Prostate gland (tissue), 2 donors: ENCODE data around the gene GFI1B. TPM values are rescaled to one million over a fixed set of nuclear protein-coding genes. Genes with fewer than 3 reads are reported as not detected.
"Not testable (repeated sequence)": the region's sequence is repeated elsewhere in the genome, so short reads cannot be mapped to it uniquely, and the experiment has no call there.

ENCODE experiments used
- DNase-seq: peaks from one replicate; pipeline ENCODE4 v3.0.0-alpha.2; 2019; ENCODE audit warnings: low spot score
- H3K27ac ChIP-seq, 2 donors: fragments of 200-600 bp; sonication (generic); 2 replicates each; pipeline ENCODE4 v1.5.1; 2017 to 2019
- H3K27me3 ChIP-seq: fragments of 200-600 bp; sonication (generic); replicated peaks from 2 replicates; pipeline ENCODE4 v1.5.1; 2019; ENCODE audit not compliant: insufficient read depth
- H3K36me3 ChIP-seq, 2 donors: fragments of 200-600 bp; sonication (generic); 1 replicate in 1 of 2; 2 replicates in 1 of 2; pipeline versions ENCODE4 v1.5.1 to v1.8.1; 2017 to 2019
- H3K4me1 ChIP-seq: fragments of 200-600 bp; sonication (generic); replicated peaks from 2 replicates; pipeline ENCODE4 v1.5.1; 2019
- H3K4me3 ChIP-seq, 2 donors: fragments of 200-600 bp; sonication (generic); 2 replicates each; pipeline ENCODE4 v1.5.1; 2017 to 2019
- H3K9me3 ChIP-seq: fragments of 200-600 bp; sonication (generic); 2 replicates; pipeline ENCODE4 v1.5.1; 2017
- POLR2A ChIP-seq: fragments of 450-650 bp; IDR thresholded peaks from one replicate; pipeline ENCODE4 v1.6.1; 2016; ENCODE audit warnings: antibody characterized with exemption, mild to moderate bottlenecking
- POLR2AphosphoS5 ChIP-seq: sonication (generic); formaldehyde crosslinking; IDR thresholded peaks from one replicate; pipeline ENCODE4 v1.6.1; 2017; ENCODE audit warnings: antibody characterized with exemption
- WGBS: methylation state at CpG from one replicate; pipeline ENCODE4 v1.1.5; 2018; 5-methylcytosine and 5-hydroxymethylcytosine counted together
- intact Hi-C: fragments of 100-400 bp; cut with DNase I; formaldehyde crosslinking; loops from one replicate; pipeline ENCODE4 v1.14.2; 2022
- total RNA-seq, 2 donors: library from RNA; depleted of rRNA; stranded (reverse); fragments of >200 nt; gene quantifications; one replicate each; pipeline ENCODE4 v1.1.0, GENCODE V29; 2016
- TF ChIP-seq, protein P1 (sequence below), 4 experiments: fragments of 200-600 bp in 2 of 4; fragments of 450-650 bp in 2 of 4; sonication (generic) in 2 of 4; IDR thresholded peaks; 1 replicate in 3 of 4; 2 replicates in 1 of 4; pipeline ENCODE4 v1.5.1; 2016 to 2019; ENCODE audit warnings: antibody characterized with exemption in 4 of 4, mild to moderate bottlenecking in 2 of 4, moderate library complexity in 2 of 4

Gene GFI1B
- total RNA-seq, 2 donors from 2014 or later = 0.85 TPM; not detected in 1

DNA sequence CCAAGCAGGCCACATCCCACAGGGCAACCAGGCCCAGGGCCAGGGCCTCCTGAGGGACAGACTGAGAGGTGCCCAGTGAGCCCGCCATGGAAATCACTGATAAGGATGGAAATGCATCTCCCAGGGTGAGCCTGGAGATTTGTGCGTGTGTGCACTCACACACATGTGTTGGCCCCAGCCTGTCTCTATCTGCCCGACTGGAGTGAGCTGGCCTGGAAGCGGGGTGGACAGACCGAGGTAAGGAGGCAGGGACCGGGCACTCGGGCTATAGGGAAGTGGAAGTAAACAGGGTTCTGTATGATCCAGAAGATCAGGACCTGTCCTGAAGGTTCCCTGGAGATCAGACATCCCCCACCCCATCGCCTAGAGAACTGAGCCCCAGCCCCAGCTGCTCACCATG lies 17.4 kb downstream of the GFI1B start:
- DNase-seq = no peak
- no peak overlapping the region for H3K27ac ChIP-seq
- WGBS = 88% methylated on average over 8 of the region's 8 CpGs
- no peak overlapping the region for H3K4me3 ChIP-seq
- no peaks in the 10 kb centered on the region for H3K9me3 ChIP-seq
- H3K4me1 ChIP-seq = no peaks in the 10 kb centered on the region
- intact Hi-C loops = no loop called here
- peaks cover 2% of the 10 kb centered on the region for H3K27me3 ChIP-seq
- no peak for TF ChIP-seq POLR2A
- TF ChIP-seq, protein P1, sequence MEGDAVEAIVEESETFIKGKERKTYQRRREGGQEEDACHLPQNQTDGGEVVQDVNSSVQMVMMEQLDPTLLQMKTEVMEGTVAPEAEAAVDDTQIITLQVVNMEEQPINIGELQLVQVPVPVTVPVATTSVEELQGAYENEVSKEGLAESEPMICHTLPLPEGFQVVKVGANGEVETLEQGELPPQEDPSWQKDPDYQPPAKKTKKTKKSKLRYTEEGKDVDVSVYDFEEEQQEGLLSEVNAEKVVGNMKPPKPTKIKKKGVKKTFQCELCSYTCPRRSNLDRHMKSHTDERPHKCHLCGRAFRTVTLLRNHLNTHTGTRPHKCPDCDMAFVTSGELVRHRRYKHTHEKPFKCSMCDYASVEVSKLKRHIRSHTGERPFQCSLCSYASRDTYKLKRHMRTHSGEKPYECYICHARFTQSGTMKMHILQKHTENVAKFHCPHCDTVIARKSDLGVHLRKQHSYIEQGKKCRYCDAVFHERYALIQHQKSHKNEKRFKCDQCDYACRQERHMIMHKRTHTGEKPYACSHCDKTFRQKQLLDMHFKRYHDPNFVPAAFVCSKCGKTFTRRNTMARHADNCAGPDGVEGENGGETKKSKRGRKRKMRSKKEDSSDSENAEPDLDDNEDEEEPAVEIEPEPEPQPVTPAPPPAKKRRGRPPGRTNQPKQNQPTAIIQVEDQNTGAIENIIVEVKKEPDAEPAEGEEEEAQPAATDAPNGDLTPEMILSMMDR (IDR thresholded peaks at IDR 0.05) = no peak
- TF ChIP-seq POLR2AphosphoS5 = no peak
- no peaks in the 10 kb centered on the region for H3K36me3 ChIP-seq

DNA sequence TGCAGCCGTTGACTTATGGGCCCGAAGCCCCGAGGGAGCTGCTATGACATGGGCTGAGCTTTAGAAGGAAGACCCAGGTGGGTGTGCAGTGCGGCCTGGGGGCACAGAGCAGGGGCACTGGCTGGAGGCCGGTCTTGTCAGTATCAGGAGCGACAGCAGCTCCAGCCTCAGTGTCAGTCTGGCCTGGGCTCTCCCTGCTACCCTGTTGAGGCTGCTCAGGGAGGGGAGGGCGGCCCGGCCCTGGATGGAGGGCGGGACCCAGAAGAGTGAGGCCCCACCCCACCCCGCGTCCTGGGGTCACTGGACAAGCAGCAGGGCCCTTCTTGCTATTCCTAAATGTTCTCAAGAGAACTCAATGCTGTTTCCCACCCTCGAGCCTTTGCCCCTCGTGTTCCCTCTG lies 18.0 kb downstream of the GFI1B start:
- DNase-seq = no peak
- Histone ChIP-seq H3K27ac (no peak overlapping the region), H3K27me3 (peaks cover 2% of the 10 kb centered on the region), H3K4me3 (no peak overlapping the region), H3K9me3 (no peaks in the 10 kb centered on the region), H3K36me3 (no peaks in the 10 kb centered on the region), H3K4me1 (no peaks in the 10 kb centered on the region)
- 74% methylated on average over 13 of the region's 13 CpGs for WGBS
- TF ChIP-seq POLR2A (no peak), POLR2AphosphoS5 (no peak)
- TF ChIP-seq, protein P1 (IDR thresholded peaks at IDR 0.05) = no peak
- intact Hi-C loops = no loop called here

DNA sequence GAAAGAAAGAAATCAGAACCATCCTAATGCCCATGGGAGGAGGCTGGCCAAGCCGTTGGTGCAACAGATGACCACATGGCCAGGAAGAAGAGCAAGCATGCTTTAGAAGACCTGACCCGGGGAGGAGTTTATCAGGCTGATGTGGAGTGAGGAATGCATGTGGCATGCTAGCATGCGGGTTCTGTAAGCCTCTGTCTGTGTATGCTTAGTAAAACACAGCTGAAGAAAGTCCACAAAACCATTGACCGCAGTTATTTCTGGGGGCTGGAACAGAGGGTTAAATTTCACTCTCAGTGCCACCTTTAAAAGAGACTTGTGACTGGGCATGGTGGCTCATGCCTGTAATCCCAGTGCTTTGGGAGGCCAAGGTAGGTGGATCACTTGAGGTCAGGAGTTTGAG lies 19.1 kb downstream of the GFI1B start:
- DNase-seq = no peak
- no peaks in the 10 kb centered on the region for H3K36me3 ChIP-seq
- H3K4me1 ChIP-seq = no peaks in the 10 kb centered on the region
- H3K9me3 ChIP-seq = no peaks in the 10 kb centered on the region
- H3K27ac ChIP-seq = no peak overlapping the region
- intact Hi-C loops = no loop called here
- no peak overlapping the region for H3K4me3 ChIP-seq
- H3K27me3 ChIP-seq = peaks cover 2% of the 10 kb centered on the region
- 50% methylated on average over 4 of the region's 4 CpGs for WGBS
- TF ChIP-seq, protein P1 (IDR thresholded peaks at IDR 0.05) = no peak
- TF ChIP-seq POLR2AphosphoS5 (no peak), POLR2A (no peak)

DNA sequence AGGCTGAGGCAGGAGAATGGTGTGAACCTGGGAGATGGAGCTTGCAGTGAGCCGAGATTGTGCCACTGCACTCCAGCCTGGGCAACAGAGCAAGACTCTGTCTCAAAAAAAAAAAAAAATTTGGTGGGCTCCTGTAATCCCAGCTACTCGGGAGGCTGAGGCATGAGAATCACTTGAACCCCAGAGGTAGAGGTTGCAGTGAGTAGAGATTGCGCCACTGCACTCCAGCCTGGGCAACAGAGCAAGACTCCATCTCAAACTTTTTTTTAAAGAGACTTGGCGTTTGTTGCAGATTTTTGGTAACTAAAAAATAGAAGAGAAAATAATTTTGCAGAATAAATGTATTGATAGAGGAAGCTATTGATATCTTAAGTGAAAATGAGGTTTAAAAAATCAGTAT lies 19.7 kb downstream of the GFI1B start:
- H3K27me3 ChIP-seq, H3K27ac ChIP-seq, H3K4me1 ChIP-seq, H3K36me3 ChIP-seq, H3K4me3 ChIP-seq, H3K9me3 ChIP-seq, DNase-seq, intact Hi-C loops: not testable (repeated sequence)
- 82% methylated on average over 4 of the region's 4 CpGs for WGBS

DNA sequence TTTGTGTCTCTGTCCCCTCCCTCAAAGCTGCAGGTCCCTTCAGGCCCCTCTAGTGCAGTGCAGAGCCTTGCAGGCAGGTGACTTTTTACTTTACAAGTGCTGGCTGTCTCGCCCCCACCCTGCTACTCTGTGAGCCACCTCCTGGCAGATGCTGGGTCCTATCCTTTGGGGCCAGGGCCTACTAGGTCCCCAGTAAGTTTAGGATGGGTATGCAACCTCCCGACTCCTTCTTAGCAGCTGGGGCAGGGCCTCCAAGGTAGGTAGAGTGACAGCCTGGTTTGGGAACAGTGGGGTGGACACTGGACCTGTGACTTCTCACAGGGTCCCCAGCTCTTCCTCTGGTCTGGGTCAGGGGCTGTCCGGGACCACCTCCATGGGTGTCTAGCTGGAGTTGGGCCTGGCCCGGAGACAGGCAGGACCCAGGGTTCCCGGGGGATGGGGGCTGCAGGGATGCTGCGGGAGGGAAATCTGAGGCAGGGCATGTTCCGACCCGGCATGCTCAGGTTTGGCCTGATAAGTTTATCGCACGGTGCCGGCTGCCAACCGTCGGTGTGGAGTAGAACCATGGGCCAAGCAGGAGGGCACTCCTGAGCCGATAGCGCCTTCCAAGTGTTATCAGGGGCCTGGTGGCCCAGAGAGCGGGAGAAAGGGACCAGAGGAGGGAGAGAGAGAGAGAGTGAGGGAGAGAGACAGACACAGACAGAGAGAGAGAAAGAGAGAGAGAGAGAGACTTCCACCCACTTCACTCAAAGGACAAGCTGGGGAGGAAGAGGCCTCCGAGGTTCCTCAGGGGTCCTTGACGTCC lies 20.5 kb downstream of the GFI1B start:
- H3K4me1 ChIP-seq = no peaks in the 10 kb centered on the region
- DNase-seq = no peak
- TF ChIP-seq POLR2AphosphoS5 (no peak), POLR2A (no peak)
- TF ChIP-seq, protein P1 (IDR thresholded peaks at IDR 0.05) = no peak
- H3K4me3 ChIP-seq = no peak overlapping the region
- no peaks in the 10 kb centered on the region for H3K9me3 ChIP-seq
- 59% methylated on average over 18 of the region's 18 CpGs for WGBS
- intact Hi-C loops = no loop called here
- peaks cover 2% of the 10 kb centered on the region for H3K27me3 ChIP-seq
- no peaks in the 10 kb centered on the region for H3K36me3 ChIP-seq
- H3K27ac ChIP-seq = no peak overlapping the region
